NCI-H510A (cell line): ENCODE measurements around the gene MYD88.

Experiments
- DNase-seq: peaks from one replicate; lab custom pipeline; 2025; lab: John Stamatoyannopoulos, UW

The MYD88 gene

GRCh38 chr3:38165722-38166387 is 27.4 kb downstream of the MYD88 start:
- no peak for DNase-seq

- DNase-seq, result no peak
Observed at GRCh38 chr3:38167591-38167990, 29.1 kb downstream of the MYD88 start.

GRCh38 chr3:38168151-38169026 is 29.9 kb downstream of the MYD88 start:
- no peak for DNase-seq

GRCh38 chr3:38169027-38169317 is 30.5 kb downstream of the MYD88 start:
- DNase-seq, result no peak

- no peak for DNase-seq
Observed at GRCh38 chr3:38170722-38171121, 32.3 kb downstream of the MYD88 start.

- DNase-seq, result no peak
Observed at GRCh38 chr3:38171622-38172021, 33.2 kb downstream of the MYD88 start.

- DNase-seq, result no peak
Observed at GRCh38 chr3:38173834-38174418, 35.5 kb downstream of the MYD88 start.

GRCh38 chr3:38177181-38177580 is 38.7 kb downstream of the MYD88 start:
- DNase-seq, result no peak

GRCh38 chr3:38186781-38187180 is 48.3 kb downstream of the MYD88 start:
- DNase-seq, result no peak

- DNase-seq, result no peak
Observed at GRCh38 chr3:38190481-38190881, 52.0 kb downstream of the MYD88 start.
